GM23248 (cell line): Measurements from ENCODE around the gene HPN. TPM values are rescaled to one million over a fixed set of nuclear protein-coding genes. Genes with fewer than 3 reads are reported as not detected.

Source experiments
- DNase-seq: peaks from one replicate; pipeline ENCODE4 v3.0.0-alpha.2; 2015
- H2AFZ ChIP-seq: fragments of 200-600 bp; sonication (generic); 2 replicates; pipeline ENCODE4 v1.6.1; 2016; ENCODE audit warnings: antibody characterized with exemption
- H3F3A ChIP-seq: fragments of 200-600 bp; sonication (generic); 2 replicates; pipeline ENCODE4 v1.6.1; 2016; ENCODE audit warnings: mild to moderate bottlenecking, antibody characterized with exemption, mixed run types; ENCODE audit not compliant: insufficient read depth
- H3K27ac ChIP-seq: fragments of 200-600 bp; sonication (generic); 2 replicates; pipeline ENCODE4 v1.5.1; 2016; ENCODE audit warnings: mild to moderate bottlenecking
- H3K27me3 ChIP-seq: fragments of 200-600 bp; sonication (generic); replicated peaks from 2 replicates; pipeline ENCODE4 v1.6.1; 2016; ENCODE audit warnings: mild to moderate bottlenecking; ENCODE audit not compliant: insufficient read depth
- H3K36me3 ChIP-seq: fragments of 200-600 bp; sonication (generic); 2 replicates; pipeline ENCODE4 v1.6.1; 2016; ENCODE audit warnings: low read depth, mild to moderate bottlenecking
- H3K4me1 ChIP-seq: fragments of 200-600 bp; sonication (generic); 2 replicates; pipeline ENCODE4 v1.6.1; 2016; ENCODE audit warnings: mild to moderate bottlenecking; ENCODE audit not compliant: insufficient read depth
- H3K4me2 ChIP-seq: fragments of 200-600 bp; sonication (generic); one replicate; pipeline ENCODE4 v1.6.1; 2016; ENCODE audit warnings: mild to moderate bottlenecking; ENCODE audit not compliant: unreplicated experiment
- H3K4me3 ChIP-seq: fragments of 200-600 bp; sonication (generic); 2 replicates; pipeline ENCODE4 v1.5.1; 2016; ENCODE audit warnings: mild to moderate bottlenecking
- H3K79me2 ChIP-seq: fragments of 200-600 bp; sonication (generic); 2 replicates; pipeline ENCODE4 v1.6.1; 2016; ENCODE audit warnings: mild to moderate bottlenecking; ENCODE audit not compliant: insufficient read depth
- H3K9ac ChIP-seq: fragments of 200-600 bp; sonication (generic); 2 replicates; pipeline ENCODE4 v1.6.1; 2016; ENCODE audit warnings: mild to moderate bottlenecking
- H3K9me2 ChIP-seq: fragments of 200-600 bp; sonication (generic); 2 replicates; pipeline ENCODE4 v1.6.1; 2016; ENCODE audit warnings: mixed run types, mild to moderate bottlenecking, moderate library complexity; ENCODE audit not compliant: insufficient read depth
- H3K9me3 ChIP-seq: fragments of 200-600 bp; sonication (generic); one replicate; pipeline ENCODE4 v1.6.1; 2017; ENCODE audit warnings: low read depth
- H4K20me1 ChIP-seq: fragments of 200-600 bp; sonication (generic); 2 replicates; pipeline ENCODE4 v1.6.0; 2016; ENCODE audit not compliant: insufficient read depth
- EZH2 ChIP-seq: fragments of 200-600 bp; sonication (generic); IDR thresholded peaks from 2 replicates; pipeline ENCODE4 v1.6.1; 2018; ENCODE audit warnings: antibody characterized with exemption, mild to moderate bottlenecking; ENCODE audit not compliant: insufficient read depth, poor library complexity, severe bottlenecking
- EZH2phosphoT487 ChIP-seq: fragments of 200-600 bp; sonication (generic); IDR thresholded peaks from 2 replicates; pipeline ENCODE4 v1.6.1; 2018; ENCODE audit warnings: antibody characterized with exemption, moderate library complexity, mild to moderate bottlenecking, low read depth; ENCODE audit not compliant: insufficient read depth
- WGBS, 2 experiments: methylation state at CpG; one replicate each; pipeline ENCODE4 v1.1.6; 2015 to 2017; ENCODE audit warnings: low lambda C conversion rate in 2 of 2, low coverage in 1 of 2; ENCODE audit errors: missing lambda C conversion rate in 2 of 2; 5-methylcytosine and 5-hydroxymethylcytosine counted together
- in situ Hi-C: fragments of 300-500 bp; cut with MboI; formaldehyde crosslinking; loops from 2 replicates; pipeline ENCODE4 v1.15.0; 2020
- polyA plus RNA-seq: library from polyadenylated mRNA; unstranded; fragments of >200 nt; fragmentation: Nextera tagmentation; extraction: Ambion mirVana; gene quantifications from 2 replicates; pipeline ENCODE4 v1.2.1, GENCODE V29; 2016
- total RNA-seq: library from RNA; depleted of rRNA; stranded (reverse); fragments of >200 nt; shearing (Covaris generic); gene quantifications from 2 replicates; pipeline ENCODE4 v1.2.3, GENCODE V29; 2014

Gene HPN
- total and polyA plus RNA-seq, 2 experiments from 2014 or later, result not detected

DNA sequence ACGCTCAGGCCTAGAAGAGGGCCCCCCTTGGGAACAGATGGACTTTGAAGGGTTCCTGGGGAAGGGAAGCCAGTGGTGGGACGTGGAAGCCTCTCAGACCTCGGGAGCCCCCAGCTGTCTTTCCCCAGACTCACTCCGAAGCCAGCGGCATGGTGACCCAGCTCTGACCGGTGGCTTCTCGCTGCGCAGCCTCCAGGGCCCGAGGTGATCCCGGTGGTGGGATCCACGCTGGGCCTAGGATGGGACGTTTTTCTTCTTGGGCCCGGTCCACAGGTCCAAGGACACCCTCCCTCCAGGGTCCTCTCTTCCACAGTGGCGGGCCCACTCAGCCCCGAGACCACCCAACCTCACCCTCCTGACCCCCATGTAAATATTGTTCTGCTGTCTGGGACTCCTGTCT lies 24.6 kb downstream of the HPN start:
- Histone ChIP-seq H3K79me2 (no peaks in the 10 kb centered on the region), H3F3A (no peaks in the 10 kb centered on the region), H4K20me1 (no peaks in the 10 kb centered on the region), H3K27me3 (0 out of 2 replicates have a peak, but pooled peaks cover 6% of the 10 kb centered on the region), H3K27ac (no peak overlapping the region), H3K4me3 (no peak overlapping the region), H3K36me3 (no peaks in the 10 kb centered on the region), H2AFZ (no peak overlapping the region), H3K9ac (no peak overlapping the region), H3K4me1 (0 out of 2 replicates have a peak, but pooled peaks cover 2% of the 10 kb centered on the region), H3K4me2 (no peak overlapping the region), H3K9me3 (no peaks in the 10 kb centered on the region), H3K9me2 (no peaks in the 10 kb centered on the region)
- in situ Hi-C loops, result no loop called here
- TF ChIP-seq EZH2 (no peak), EZH2phosphoT487 (no peak)
- WGBS, 2 experiments, result 78 to 86% methylated on average over 9 to 13 of the region's 15 CpGs
- no peak for DNase-seq

DNA sequence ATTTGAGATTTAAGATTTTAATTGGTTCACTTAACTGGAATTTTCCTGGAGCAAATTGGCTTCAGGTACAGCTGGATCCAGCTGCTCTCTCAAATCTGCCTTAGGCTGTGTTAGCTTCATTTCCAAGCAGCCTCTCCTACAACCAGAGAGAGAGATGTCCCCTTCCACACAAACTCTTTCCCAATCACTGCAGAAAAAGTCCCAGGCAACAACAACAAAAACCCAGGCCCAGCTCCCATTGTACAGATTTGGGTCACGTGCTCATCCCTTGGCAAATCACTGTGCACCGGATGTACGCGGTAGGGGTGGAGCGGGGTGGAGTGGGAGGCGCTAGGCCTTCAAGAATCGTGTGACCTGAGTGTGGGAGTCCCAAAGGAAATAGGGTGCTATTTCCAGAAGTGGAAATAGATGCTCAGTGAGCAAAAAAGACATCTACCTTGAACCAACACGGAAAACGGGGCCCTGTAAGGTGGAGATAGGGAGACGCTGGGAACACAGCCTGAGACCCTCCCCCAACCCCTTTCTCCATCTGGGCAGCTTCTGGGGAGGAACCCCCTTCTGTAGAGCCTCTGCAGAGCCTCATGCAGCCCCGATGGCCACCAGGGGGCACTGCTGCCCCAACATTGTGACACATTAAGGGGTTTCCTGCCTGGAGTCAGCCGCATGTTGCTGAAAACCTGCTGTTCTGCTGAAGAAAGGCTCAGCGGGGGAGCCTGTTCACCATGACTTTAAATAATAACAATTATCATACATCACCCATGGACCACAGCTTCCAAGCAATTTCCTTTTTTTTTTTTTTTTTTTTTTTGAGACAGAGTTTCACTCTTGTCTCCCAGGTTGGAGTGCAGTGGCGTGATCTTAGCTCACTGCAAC lies 25.4 kb downstream of the HPN start:
- H4K20me1 ChIP-seq, result no peaks in the 10 kb centered on the region
- no peaks in the 10 kb centered on the region for H3K36me3 ChIP-seq
- WGBS, 2 experiments, result 10 to 15% methylated on average over 14 of the region's 14 CpGs
- H3K79me2 ChIP-seq, result no peaks in the 10 kb centered on the region
- H3K4me2 ChIP-seq, result no peak overlapping the region
- in situ Hi-C loops, result no loop called here
- no peaks in the 10 kb centered on the region for H3F3A ChIP-seq
- H3K9me3 ChIP-seq, result no peaks in the 10 kb centered on the region
- H3K4me3 ChIP-seq, result no peak overlapping the region
- no peaks in the 10 kb centered on the region for H3K9me2 ChIP-seq
- no peak overlapping the region for H3K27ac ChIP-seq
- DNase-seq, result peak; percentile 85
- H3K4me1 ChIP-seq, result 0 out of 2 replicates have a peak, but pooled peaks cover 2% of the 10 kb centered on the region
- H3K27me3 ChIP-seq, result 0 out of 2 replicates have a peak, but pooled peaks cover 3% of the 10 kb centered on the region
- TF ChIP-seq EZH2 (no peak), EZH2phosphoT487 (no peak)
- H2AFZ ChIP-seq, result no peak overlapping the region
- no peak overlapping the region for H3K9ac ChIP-seq

DNA sequence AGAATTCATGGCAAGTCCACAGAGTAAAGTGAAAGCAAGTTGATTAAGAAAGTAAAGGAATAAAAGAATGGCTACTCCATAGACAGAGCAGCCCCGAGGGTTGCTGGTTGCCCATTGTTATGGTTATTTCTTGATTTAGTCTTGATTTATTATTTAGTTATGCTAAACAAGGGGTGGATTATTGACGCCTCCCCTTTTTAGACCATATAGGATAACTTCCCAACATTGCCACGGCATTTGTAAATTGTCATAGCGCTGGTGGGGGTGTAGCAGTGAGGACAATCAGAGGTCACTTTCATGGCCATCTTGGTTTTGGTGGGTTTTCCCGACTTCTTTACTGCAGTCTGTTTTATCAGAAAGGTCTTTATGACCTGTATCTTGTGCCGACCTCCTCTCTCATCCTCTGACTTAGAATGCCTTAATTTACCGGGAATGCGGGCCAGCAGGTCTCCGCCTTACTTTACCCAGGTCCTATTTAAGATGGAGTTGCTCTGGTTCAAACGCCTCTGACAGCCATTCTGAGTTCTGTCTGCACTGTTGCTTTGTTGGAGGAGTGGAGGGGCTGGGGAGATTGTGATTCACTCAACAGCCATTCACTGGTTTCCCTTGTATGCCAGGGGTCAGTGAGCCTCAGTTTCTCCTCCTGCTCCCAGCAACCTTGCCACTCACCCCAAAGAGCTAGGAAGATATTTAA lies 27.6 kb downstream of the HPN start:
- Histone ChIP-seq H3K9me3 (no peaks in the 10 kb centered on the region), H3K27me3 (0 out of 2 replicates have a peak, but pooled peaks cover 3% of the 10 kb centered on the region), H3F3A (no peaks in the 10 kb centered on the region), H3K4me3 (no peak overlapping the region), H3K4me1 (0 out of 2 replicates have a peak, but pooled peaks cover 2% of the 10 kb centered on the region), H3K4me2 (no peak overlapping the region), H3K36me3 (no peaks in the 10 kb centered on the region), H2AFZ (no peak overlapping the region), H3K27ac (no peak overlapping the region), H4K20me1 (no peaks in the 10 kb centered on the region), H3K9ac (no peak overlapping the region), H3K79me2 (no peaks in the 10 kb centered on the region), H3K9me2 (no peaks in the 10 kb centered on the region)
- WGBS, 2 experiments, result 69 to 72% methylated on average over 10 of the region's 10 CpGs
- no peak for TF ChIP-seq EZH2phosphoT487
- TF ChIP-seq EZH2, result no peak
- DNase-seq, result no peak
- in situ Hi-C loops, result no loop called here

DNA sequence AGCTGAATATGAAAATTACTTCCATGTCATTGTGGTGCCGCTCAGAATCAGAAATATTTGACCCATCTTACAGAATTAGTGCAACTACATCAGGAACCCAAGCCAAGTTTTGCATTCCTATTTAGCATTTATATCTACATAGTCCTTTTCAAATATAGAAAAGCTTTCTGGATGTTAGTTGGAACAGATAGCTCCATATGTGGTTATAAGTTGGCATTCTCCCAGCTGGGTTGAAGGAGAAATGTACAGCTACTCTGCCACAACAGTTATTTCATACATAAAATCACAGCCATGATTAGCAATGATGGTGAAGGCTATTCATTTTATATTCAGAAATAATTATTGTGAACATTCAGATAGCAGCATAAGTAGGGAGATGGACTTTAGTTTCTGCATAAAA lies 28.2 kb downstream of the HPN start:
- in situ Hi-C loops, result no loop called here
- no peak overlapping the region for H3K9ac ChIP-seq
- H2AFZ ChIP-seq, result no peak overlapping the region
- H3K4me2 ChIP-seq, result no peak overlapping the region
- H3F3A ChIP-seq, result no peaks in the 10 kb centered on the region
- no peak overlapping the region for H3K27ac ChIP-seq
- H4K20me1 ChIP-seq, result no peaks in the 10 kb centered on the region
- H3K9me2 ChIP-seq, result no peaks in the 10 kb centered on the region
- H3K9me3 ChIP-seq, result no peaks in the 10 kb centered on the region
- H3K36me3 ChIP-seq, result no peaks in the 10 kb centered on the region
- no peak for TF ChIP-seq EZH2
- no peak for TF ChIP-seq EZH2phosphoT487
- H3K27me3 ChIP-seq, result 0 out of 2 replicates have a peak, but pooled peaks cover 3% of the 10 kb centered on the region
- 4 to 7% methylated on average over 1 of the region's 1 CpG for WGBS, 2 experiments
- H3K4me1 ChIP-seq, result 0 out of 2 replicates have a peak, but pooled peaks cover 2% of the 10 kb centered on the region
- H3K79me2 ChIP-seq, result no peaks in the 10 kb centered on the region
- no peak for DNase-seq
- no peak overlapping the region for H3K4me3 ChIP-seq
